Panc1 (cell line): ENCODE measurements around the gene ASF1A. TPM values are rescaled to one million over a fixed set of nuclear protein-coding genes. Genes with fewer than 3 reads are reported as not detected.

ENCODE experiments used
- ATAC-seq: fragments of 200-7000 bp; cut with Tn5 transposase; 2 replicates; pipeline ENCODE4 v1.9.1; 2020; ENCODE audit warnings: mild to moderate bottlenecking, moderate library complexity
- BruUV-seq: library from RNA; stranded (reverse); fragments of 400-500 nt; replicated peaks from 2 replicates; lab custom pipeline; 2021; lab: Mats Ljungman, UMichigan
- CTCF ChIA-PET: fragments of 300-600 bp; sonication (Branson Sonifier 250); formaldehyde crosslinking; loops from one replicate; lab custom pipeline; 2022; ENCODE audit warnings: antibody characterized with exemption; lab: Charles Lee
- POLR2A ChIA-PET: fragments of 300-600 bp; sonication (Branson Sonifier 250); formaldehyde crosslinking; loops from one replicate; lab custom pipeline; 2022; ENCODE audit warnings: antibody characterized with exemption; lab: Charles Lee
- DNase-seq: peaks from one replicate; pipeline ENCODE4 v3.0.0-alpha.2; 2010; ENCODE audit warnings: low read depth, low spot score
- H3K27ac ChIP-seq: 2 replicates; pipeline ENCODE4 v1.5.1; 2011; ENCODE audit warnings: mild to moderate bottlenecking, low read length, inconsistent platforms
- H3K27me3 ChIP-seq: fragments of 200-500 bp; sonication (Bioruptor generic); 2 replicates; pipeline ENCODE4 v1.6.0; 2014; ENCODE audit warnings: low read length, inconsistent platforms; ENCODE audit not compliant: control insufficient read depth, insufficient read depth
- H3K36me3 ChIP-seq: fragments of 200-500 bp; sonication (Bioruptor generic); 2 replicates; pipeline ENCODE4 v1.5.1; 2014; ENCODE audit warnings: inconsistent platforms, mild to moderate bottlenecking, low read length, moderate library complexity; ENCODE audit not compliant: control insufficient read depth, insufficient read depth
- H3K4me1 ChIP-seq: 2 replicates; pipeline ENCODE4 v1.5.1; 2011; ENCODE audit warnings: inconsistent platforms, mild to moderate bottlenecking, low read length, moderate library complexity; ENCODE audit not compliant: control insufficient read depth, insufficient read depth
- H3K4me3 ChIP-seq, 2 experiments: 2 replicates each; pipeline ENCODE4 v1.5.1; 2011 to 2012; ENCODE audit warnings: low read depth in 2 of 2, low read length in 2 of 2, mild to moderate bottlenecking in 2 of 2, inconsistent platforms in 1 of 2, moderate library complexity in 1 of 2
- H3K9me3 ChIP-seq: fragments of 200-500 bp; sonication (Bioruptor generic); 2 replicates; pipeline ENCODE4 v1.5.1; 2014; ENCODE audit warnings: low read depth, mild to moderate bottlenecking, inconsistent platforms, low read length, moderate library complexity; ENCODE audit not compliant: control insufficient read depth, insufficient read depth
- POLR2AphosphoS5 ChIP-seq: IDR thresholded peaks from 2 replicates; pipeline ENCODE4 v1.6.1; 2012; ENCODE audit warnings: mild to moderate bottlenecking, low read depth, low read length, moderate library complexity
- SIN3A ChIP-seq: IDR thresholded peaks from 2 replicates; pipeline ENCODE4 v1.6.1; 2012; ENCODE audit warnings: low read depth, mild to moderate bottlenecking, low read length, moderate library complexity, borderline replicate concordance; ENCODE audit not compliant: insufficient read depth
- TCF7L2 ChIP-seq: IDR thresholded peaks from 2 replicates; pipeline ENCODE4 v1.6.1; 2011; ENCODE audit warnings: mild to moderate bottlenecking, low read depth, low read length, inconsistent platforms
- in situ Hi-C: cut with HindIII; loops from 2 replicates; pipeline ENCODE4 v1.10.0; 2016; ENCODE audit warnings: low sequenced_read_pairs, low pct_unique_long_range_greater_than_20kb
- intact Hi-C: fragments of 100-400 bp; cut with micrococcal nuclease; formaldehyde crosslinking; loops from one replicate; pipeline ENCODE4 v1.10.0; 2022; ENCODE audit not compliant: unreplicated experiment
- total RNA-seq: library from RNA; stranded (reverse); gene quantifications from one replicate; pipeline ENCODE4 v1.2.1, GENCODE V29; 2021; ENCODE audit not compliant: unreplicated experiment
- TF ChIP-seq, protein P1 (sequence below): fragments of 450-650 bp; IDR thresholded peaks from 2 replicates; pipeline ENCODE4 v1.5.1; 2017; ENCODE audit warnings: mild to moderate bottlenecking
- TF ChIP-seq, protein P2 (sequence below), 2 experiments: IDR thresholded peaks; 2 replicates each; pipeline ENCODE4 v1.6.1; 2011 to 2012; ENCODE audit warnings: low read depth in 2 of 2, control low read depth in 1 of 2, low read length in 1 of 2, mild to moderate bottlenecking in 1 of 2, moderate library complexity in 1 of 2; ENCODE audit not compliant: insufficient read depth in 1 of 2

Gene ASF1A
- total RNA-seq, 1 experiment from 2014 or later: 28.5 TPM

DNA sequence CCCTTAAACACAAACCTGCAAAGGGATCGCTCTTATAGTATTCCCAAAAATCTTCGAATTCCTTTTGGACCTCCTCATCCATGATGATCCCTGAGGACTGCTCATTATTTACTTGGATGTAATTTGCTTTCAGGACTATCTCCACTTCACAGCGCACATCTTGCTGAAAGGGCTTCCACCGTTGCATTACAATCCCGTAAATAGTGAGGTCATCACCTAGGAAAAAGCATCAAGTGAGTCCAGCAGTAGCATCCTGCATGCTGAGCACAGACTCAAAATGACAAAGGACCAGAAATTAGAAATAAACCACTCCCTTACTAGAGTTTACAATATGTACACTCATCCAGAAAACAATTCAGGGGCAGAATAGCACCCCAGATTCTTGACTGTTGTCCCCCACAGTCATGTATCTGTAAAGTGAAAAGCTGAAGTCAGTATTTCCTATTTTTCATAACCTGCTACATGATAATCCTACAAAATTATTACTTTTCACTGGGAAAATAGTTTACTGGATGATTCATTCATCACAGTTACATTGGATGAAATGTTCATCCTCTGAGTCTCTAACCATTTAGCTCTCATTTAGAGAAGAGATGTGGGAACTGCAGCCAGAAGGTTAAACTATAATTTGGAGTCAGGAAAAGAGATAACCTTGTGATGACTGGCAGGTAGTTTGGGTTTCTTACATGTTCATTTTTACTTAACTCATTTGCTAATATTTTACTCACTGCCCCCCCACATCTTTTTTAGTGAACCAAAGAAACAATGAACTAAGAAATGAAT is 23.8 kb downstream of the ASF1A start:
- DNase-seq (no peak), ATAC-seq (no peak)
- H3K4me1 ChIP-seq: no peaks in the 10 kb centered on the region
- no peak for TF ChIP-seq POLR2AphosphoS5
- TF ChIP-seq SIN3A: no peak
- TF ChIP-seq, protein P1, sequence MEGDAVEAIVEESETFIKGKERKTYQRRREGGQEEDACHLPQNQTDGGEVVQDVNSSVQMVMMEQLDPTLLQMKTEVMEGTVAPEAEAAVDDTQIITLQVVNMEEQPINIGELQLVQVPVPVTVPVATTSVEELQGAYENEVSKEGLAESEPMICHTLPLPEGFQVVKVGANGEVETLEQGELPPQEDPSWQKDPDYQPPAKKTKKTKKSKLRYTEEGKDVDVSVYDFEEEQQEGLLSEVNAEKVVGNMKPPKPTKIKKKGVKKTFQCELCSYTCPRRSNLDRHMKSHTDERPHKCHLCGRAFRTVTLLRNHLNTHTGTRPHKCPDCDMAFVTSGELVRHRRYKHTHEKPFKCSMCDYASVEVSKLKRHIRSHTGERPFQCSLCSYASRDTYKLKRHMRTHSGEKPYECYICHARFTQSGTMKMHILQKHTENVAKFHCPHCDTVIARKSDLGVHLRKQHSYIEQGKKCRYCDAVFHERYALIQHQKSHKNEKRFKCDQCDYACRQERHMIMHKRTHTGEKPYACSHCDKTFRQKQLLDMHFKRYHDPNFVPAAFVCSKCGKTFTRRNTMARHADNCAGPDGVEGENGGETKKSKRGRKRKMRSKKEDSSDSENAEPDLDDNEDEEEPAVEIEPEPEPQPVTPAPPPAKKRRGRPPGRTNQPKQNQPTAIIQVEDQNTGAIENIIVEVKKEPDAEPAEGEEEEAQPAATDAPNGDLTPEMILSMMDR: no peak
- TF ChIP-seq, protein P2, sequence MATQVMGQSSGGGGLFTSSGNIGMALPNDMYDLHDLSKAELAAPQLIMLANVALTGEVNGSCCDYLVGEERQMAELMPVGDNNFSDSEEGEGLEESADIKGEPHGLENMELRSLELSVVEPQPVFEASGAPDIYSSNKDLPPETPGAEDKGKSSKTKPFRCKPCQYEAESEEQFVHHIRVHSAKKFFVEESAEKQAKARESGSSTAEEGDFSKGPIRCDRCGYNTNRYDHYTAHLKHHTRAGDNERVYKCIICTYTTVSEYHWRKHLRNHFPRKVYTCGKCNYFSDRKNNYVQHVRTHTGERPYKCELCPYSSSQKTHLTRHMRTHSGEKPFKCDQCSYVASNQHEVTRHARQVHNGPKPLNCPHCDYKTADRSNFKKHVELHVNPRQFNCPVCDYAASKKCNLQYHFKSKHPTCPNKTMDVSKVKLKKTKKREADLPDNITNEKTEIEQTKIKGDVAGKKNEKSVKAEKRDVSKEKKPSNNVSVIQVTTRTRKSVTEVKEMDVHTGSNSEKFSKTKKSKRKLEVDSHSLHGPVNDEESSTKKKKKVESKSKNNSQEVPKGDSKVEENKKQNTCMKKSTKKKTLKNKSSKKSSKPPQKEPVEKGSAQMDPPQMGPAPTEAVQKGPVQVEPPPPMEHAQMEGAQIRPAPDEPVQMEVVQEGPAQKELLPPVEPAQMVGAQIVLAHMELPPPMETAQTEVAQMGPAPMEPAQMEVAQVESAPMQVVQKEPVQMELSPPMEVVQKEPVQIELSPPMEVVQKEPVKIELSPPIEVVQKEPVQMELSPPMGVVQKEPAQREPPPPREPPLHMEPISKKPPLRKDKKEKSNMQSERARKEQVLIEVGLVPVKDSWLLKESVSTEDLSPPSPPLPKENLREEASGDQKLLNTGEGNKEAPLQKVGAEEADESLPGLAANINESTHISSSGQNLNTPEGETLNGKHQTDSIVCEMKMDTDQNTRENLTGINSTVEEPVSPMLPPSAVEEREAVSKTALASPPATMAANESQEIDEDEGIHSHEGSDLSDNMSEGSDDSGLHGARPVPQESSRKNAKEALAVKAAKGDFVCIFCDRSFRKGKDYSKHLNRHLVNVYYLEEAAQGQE (IDR thresholded peaks at IDR 0.05; ENCODE audit: insufficient read depth in 1 of 2, low read depth in 2 of 2, low read length in 1 of 2): no peak
- no peak for TF ChIP-seq TCF7L2
- in situ Hi-C loops (no loop called here), intact Hi-C loops (no loop called here)
- CTCF ChIA-PET: no interaction called here
- no peaks in the 10 kb centered on the region for H3K27me3 ChIP-seq
- BruUV-seq: no TSS peak
- peaks cover 47% of the 10 kb centered on the region for H3K36me3 ChIP-seq
- POLR2A ChIA-PET: no interaction called here
- no peak overlapping the region for H3K27ac ChIP-seq
- H3K4me3 ChIP-seq: no peak overlapping the region
- H3K9me3 ChIP-seq: no peaks in the 10 kb centered on the region

DNA sequence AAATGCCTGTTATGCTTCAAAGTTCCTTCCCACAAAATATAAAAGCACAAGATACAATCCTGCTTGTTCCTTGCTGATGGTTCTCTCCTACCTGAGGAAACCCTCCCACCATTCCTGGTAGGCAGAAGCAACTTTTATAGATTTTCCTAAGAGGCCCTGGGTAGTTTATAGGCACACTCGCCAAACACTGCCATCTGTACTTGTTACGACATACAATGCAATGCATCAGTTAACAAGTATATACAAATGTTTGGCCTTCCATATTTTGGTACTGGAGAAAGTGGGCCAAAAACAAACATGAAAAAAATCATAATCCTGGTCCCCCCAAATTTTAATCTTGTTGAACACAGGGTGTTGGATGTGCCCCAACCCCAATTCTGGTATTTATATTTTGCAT is 24.4 kb downstream of the ASF1A start:
- ChIA-PET CTCF (no interaction called here), POLR2A (no interaction called here)
- no peaks in the 10 kb centered on the region for H3K4me1 ChIP-seq
- H3K4me3 ChIP-seq: no peak overlapping the region
- ATAC-seq (no peak), DNase-seq (no peak)
- H3K36me3 ChIP-seq: peaks cover 43% of the 10 kb centered on the region
- intact Hi-C loops (no loop called here), in situ Hi-C loops (no loop called here)
- H3K27ac ChIP-seq: no peak overlapping the region
- TF ChIP-seq SIN3A: no peak
- TF ChIP-seq, protein P1: no peak
- no peak for TF ChIP-seq TCF7L2
- TF ChIP-seq POLR2AphosphoS5: no peak
- TF ChIP-seq, protein P2 (IDR thresholded peaks at IDR 0.05; ENCODE audit: insufficient read depth in 1 of 2, low read depth in 2 of 2, low read length in 1 of 2): no peak
- no peaks in the 10 kb centered on the region for H3K27me3 ChIP-seq
- H3K9me3 ChIP-seq: no peaks in the 10 kb centered on the region
- BruUV-seq: no TSS peak
